A673 (cell line): ENCODE measurements around the gene VTCN1.

ENCODE experiments used
- EZH2 ChIP-seq: fragments of 200-600 bp; sonication (generic); IDR thresholded peaks from 2 replicates; pipeline ENCODE4 v1.6.1; 2017; ENCODE audit warnings: borderline replicate concordance, low read depth, mild to moderate bottlenecking, mixed read lengths, antibody characterized with exemption, low read length; ENCODE audit not compliant: poor library complexity, severe bottlenecking
- TF ChIP-seq, protein P1 (sequence below): fragments of 300-800, 200-600 bp; sonication (generic); conservative IDR thresholded peaks from 2 replicates; pipeline ENCODE4 v1.5.1; 2017; ENCODE audit warnings: low read depth, mild to moderate bottlenecking, antibody characterized with exemption, low read length, moderate library complexity, mixed read lengths

DNA sequence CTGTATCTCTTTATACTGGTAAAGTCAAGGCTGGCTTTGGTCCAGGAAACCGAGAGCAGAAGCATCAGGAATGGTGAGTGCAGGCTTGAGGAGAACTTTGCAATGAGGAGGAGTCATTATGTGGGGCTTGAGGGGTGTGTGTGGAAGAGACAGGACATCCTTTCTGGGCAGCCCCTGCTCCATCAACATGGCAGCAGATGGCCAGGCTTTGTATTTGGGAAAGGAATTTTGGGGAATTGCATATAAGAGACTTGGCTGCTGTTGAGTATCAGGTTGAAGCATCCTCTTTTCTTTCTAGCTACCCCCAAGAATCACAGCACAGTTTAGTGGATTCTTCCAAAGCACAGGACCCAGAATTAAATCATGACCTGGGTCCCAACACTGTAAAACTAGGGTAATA lies 33.4 kb downstream of the VTCN1 start:
- TF ChIP-seq, protein P1, sequence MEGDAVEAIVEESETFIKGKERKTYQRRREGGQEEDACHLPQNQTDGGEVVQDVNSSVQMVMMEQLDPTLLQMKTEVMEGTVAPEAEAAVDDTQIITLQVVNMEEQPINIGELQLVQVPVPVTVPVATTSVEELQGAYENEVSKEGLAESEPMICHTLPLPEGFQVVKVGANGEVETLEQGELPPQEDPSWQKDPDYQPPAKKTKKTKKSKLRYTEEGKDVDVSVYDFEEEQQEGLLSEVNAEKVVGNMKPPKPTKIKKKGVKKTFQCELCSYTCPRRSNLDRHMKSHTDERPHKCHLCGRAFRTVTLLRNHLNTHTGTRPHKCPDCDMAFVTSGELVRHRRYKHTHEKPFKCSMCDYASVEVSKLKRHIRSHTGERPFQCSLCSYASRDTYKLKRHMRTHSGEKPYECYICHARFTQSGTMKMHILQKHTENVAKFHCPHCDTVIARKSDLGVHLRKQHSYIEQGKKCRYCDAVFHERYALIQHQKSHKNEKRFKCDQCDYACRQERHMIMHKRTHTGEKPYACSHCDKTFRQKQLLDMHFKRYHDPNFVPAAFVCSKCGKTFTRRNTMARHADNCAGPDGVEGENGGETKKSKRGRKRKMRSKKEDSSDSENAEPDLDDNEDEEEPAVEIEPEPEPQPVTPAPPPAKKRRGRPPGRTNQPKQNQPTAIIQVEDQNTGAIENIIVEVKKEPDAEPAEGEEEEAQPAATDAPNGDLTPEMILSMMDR, result no peak
- no peak for TF ChIP-seq EZH2
